ENCODE results near the gene KRT78.

KRT78 gene

DNA sequence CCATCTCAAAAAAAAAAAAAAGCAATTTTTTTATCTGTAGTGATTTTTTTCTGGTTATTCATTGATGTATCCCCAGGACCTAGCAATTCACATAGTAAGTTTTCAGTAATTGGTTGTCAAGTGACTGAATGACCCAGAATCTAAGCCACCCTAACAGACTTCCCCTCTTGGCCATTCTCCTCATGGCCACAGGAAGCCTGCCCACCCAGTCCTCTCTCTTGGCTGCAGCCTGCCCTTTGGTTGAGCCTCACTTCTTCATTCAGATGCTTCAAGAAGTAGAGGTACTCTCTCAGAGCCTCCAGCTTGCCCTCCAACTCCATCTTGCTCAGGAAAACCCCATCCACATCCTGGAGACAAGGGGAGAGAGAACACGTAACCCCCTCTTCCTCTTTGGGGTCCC lies 2.8 kb downstream of the KRT78 start:
- FAIRE-seq: no peak
- no peak for DNase-seq (ENCODE audit: insufficient read length, low spot score)
- TF ChIP-seq, protein P1, sequence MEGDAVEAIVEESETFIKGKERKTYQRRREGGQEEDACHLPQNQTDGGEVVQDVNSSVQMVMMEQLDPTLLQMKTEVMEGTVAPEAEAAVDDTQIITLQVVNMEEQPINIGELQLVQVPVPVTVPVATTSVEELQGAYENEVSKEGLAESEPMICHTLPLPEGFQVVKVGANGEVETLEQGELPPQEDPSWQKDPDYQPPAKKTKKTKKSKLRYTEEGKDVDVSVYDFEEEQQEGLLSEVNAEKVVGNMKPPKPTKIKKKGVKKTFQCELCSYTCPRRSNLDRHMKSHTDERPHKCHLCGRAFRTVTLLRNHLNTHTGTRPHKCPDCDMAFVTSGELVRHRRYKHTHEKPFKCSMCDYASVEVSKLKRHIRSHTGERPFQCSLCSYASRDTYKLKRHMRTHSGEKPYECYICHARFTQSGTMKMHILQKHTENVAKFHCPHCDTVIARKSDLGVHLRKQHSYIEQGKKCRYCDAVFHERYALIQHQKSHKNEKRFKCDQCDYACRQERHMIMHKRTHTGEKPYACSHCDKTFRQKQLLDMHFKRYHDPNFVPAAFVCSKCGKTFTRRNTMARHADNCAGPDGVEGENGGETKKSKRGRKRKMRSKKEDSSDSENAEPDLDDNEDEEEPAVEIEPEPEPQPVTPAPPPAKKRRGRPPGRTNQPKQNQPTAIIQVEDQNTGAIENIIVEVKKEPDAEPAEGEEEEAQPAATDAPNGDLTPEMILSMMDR (IDR thresholded peaks at IDR 0.05; ENCODE audit: insufficient read depth, missing control alignments): no peak

DNA sequence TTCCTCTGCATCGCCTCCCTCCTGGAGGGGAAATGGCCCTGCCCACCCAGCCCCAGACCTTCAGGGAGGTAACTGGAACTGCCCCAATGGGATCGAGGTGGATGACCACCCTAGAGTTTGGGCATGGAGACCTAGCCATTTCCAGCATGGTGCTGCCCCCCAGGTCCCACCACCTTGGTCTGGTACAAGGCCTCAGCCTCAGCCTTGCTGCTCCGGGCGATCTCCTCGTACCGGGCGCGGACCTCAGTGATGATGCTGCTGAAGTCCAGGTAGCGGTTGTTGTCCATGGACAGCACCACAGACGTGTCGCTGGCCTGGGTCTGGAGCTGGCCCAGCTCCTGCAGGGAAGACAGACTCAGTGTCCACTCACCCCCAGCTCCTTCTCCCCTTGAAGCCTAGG lies 4.4 kb downstream of the KRT78 start:
- FAIRE-seq (no peak), DNase-seq (ENCODE audit: insufficient read length, low spot score) (no peak)
- TF ChIP-seq, protein P1 (IDR thresholded peaks at IDR 0.05; ENCODE audit: insufficient read depth, missing control alignments): no peak

DNA sequence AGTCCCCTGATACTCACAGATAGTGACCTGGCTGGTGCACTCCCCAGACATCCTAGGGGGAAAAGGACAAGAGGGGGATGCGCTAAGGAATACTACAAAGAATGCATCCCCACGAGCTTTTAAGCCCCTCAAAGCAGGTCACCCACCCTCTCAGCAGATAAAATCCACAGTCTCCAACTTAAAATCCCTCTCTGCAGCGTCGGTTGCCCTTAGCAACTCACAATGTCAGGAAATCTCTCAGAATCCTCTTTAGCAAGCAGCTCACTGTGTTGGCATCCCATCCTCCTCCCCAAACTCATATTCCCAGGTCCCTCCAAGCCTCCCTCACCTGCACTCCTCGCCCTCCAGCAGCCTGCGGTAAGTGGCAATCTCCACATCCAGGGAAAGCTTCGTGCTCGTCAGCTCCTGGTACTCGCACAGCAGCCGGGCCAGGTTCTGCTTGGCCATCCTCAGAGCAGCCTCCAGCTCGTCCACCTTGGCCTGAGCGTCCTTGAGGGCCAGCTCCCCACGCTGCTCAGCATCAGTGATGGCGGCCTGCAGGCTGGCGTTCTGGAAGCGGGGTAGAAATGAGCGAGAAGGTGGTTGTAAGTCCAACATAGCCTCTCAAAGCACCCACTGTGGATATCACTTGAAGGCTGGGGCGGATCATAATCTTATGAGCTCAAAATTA lies 9.2 kb downstream of the KRT78 start:
- TF ChIP-seq, protein P1 (IDR thresholded peaks at IDR 0.05; ENCODE audit: insufficient read depth, missing control alignments): no peak
- no peak for FAIRE-seq
- no peak for DNase-seq (ENCODE audit: insufficient read length, low spot score)

DNA sequence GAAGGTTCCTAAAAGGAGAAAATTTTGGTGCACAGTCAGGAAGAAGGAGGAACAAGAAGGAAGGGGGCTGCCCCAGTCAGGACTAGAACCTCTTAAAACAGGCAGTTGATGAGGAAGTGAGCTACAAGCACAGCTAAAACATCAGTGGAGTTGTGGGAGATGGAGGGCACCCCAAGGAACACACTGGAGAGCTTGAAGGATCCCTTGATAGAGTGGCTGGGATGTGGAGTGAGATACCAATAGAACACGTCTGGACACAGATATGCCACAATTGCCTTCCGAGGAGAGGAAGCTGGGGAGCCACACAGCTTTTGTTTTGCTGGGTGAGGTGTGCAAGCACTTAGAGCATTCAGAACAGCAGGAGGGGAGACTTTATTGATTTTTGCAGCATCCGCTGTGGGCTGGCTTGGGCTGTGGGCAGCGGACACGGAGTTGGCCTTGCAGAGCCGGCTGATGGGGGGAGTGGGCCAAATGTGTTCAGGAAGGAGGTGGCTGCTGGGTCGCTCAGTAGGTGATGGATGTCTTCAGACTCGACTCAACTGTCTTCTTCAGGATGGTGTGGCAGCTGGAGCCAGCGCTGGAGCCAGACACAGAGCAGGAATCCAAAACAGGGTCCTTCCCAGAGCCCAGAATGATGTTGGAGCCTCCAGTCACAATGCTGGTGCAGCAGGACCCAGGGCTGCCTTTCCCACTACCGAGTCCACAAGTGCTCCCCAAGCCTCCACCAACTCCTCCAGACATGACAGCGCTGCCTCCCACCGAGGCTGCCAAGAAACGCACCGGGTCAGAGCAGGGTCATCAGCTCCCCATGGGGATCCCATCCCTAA lies 10.0 kb downstream of the KRT78 start:
- no peak for FAIRE-seq

DNA sequence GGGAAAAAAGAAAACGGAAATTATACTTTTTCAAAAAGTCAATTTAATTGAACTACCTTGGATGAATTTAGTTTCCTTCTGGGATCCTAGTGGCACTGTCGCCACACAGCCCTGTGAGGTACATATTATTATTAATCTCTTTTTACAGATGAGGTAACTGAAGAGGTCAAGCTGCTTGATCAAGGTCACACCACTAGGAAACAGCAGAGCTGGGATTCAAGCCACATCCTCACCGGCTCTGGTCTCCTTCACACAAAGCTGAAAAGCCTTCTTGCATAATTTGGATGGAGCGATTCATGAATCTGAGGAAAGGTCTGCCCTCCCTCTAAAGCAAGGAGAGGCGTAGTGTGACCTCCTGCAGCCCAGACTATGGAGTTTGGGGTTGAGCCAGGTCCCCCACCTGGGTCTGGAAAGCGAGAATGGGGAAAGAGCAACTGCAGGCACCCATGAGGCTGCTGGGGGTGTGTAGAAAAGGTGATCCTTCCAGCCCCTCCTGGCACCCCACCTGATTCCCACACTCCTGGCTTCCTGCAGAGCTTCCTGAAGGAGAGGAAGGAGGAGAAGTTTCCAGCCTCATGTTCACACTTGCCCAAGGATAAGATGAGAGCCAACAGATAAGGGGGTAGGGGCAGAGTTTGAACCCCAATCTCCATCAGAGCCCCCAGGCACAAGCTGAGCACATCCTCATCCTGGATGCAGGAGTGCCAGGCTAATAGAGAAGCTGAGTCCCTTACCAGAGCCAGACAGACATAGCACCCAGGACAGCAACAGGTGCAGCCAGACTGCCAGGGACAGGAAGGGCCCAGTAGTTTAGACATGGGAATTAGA lies 10.8 kb downstream of the KRT78 start:
- DNase-seq (ENCODE audit: insufficient read length, low spot score): no peak
- no peak for FAIRE-seq
- TF ChIP-seq, protein P1 (IDR thresholded peaks at IDR 0.05; ENCODE audit: insufficient read depth, missing control alignments): no peak

More for the DNA sequence above, 10.0 kb downstream of the KRT78 start:
- DNase-seq (ENCODE audit: insufficient read length, low spot score): no peak
- TF ChIP-seq, protein P1 (IDR thresholded peaks at IDR 0.05; ENCODE audit: insufficient read depth, missing control alignments): no peak

DNA sequence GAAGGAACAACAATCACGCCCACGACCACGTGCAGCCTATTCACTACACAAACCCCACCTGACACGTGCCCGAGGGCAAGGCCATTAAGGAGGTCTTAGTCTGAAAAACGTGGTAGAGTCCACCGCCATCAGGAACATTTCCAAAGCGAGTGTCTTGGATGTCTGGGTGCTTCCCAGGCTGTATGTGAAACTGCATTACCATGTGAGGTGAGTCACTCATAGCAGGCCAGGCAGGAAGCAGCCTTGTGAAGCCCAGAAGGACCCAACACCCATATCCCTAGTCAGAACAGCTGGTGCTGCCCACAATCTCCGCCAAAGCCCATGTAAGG lies 11.4 kb downstream of the KRT78 start:
- DNase-seq (ENCODE audit: insufficient read length, low spot score): no peak
- TF ChIP-seq, protein P1 (IDR thresholded peaks at IDR 0.05; ENCODE audit: insufficient read depth, missing control alignments): no peak
- FAIRE-seq: no peak

Measured in D721Med (cell line).